Inflammatory macrophage treated with lipopolysaccharide for 1 hour (primary cell): ENCODE data around the gene RPAP2.
"Not testable (repeated sequence)": the region's sequence is repeated elsewhere in the genome, so short reads cannot be mapped to it uniquely, and the experiment has no call there.

Experiments
- DNase-seq, 2 donors: peaks; one replicate each; pipeline ENCODE4 v3.0.0-alpha.2; 2020 to 2022

RPAP2 gene

GRCh38 chr1:92323473-92324453 lies 24.9 kb downstream of the RPAP2 start:
- no peak for DNase-seq

- no peak for DNase-seq
These were observed 25.9 kb downstream of the RPAP2 start for GRCh38 chr1:92324784-92325183.

- no peak for DNase-seq
These were observed 27.8 kb downstream of the RPAP2 start for GRCh38 chr1:92326681-92327080.

GRCh38 chr1:92327794-92328193 lies 28.9 kb downstream of the RPAP2 start:
- DNase-seq = no peak

GRCh38 chr1:92329347-92330129 lies 30.7 kb downstream of the RPAP2 start:
- DNase-seq = no peak

- DNase-seq = no peak
These were observed 34.8 kb downstream of the RPAP2 start for GRCh38 chr1:92333668-92334067.

- no peak for DNase-seq
These were observed 41.3 kb downstream of the RPAP2 start for GRCh38 chr1:92340154-92340553.

- DNase-seq = no peak
These were observed 43.5 kb downstream of the RPAP2 start for GRCh38 chr1:92342401-92342800.

- DNase-seq = no peak
These were observed 44.2 kb downstream of the RPAP2 start for GRCh38 chr1:92343061-92343460.

GRCh38 chr1:92346866-92347640 lies 48.2 kb downstream of the RPAP2 start:
- DNase-seq = peak; percentile 16 to 30

- no peak for DNase-seq
These were observed 54.0 kb downstream of the RPAP2 start for GRCh38 chr1:92352856-92353255.

- DNase-seq = no peak
These were observed 55.4 kb downstream of the RPAP2 start for GRCh38 chr1:92354259-92354658.

- peak; percentile 18 to 26 for DNase-seq
These were observed 58.1 kb downstream of the RPAP2 start for GRCh38 chr1:92356956-92357355.

- DNase-seq = not testable (repeated sequence)
These were observed 60.5 kb downstream of the RPAP2 start for GRCh38 chr1:92359382-92359781.

- no peak for DNase-seq
These were observed 61.1 kb downstream of the RPAP2 start for GRCh38 chr1:92359986-92360385.

GRCh38 chr1:92362970-92363369 lies 64.1 kb downstream of the RPAP2 start:
- DNase-seq = no peak

GRCh38 chr1:92363401-92363800 lies 64.5 kb downstream of the RPAP2 start:
- no peak for DNase-seq

- no peak for DNase-seq
These were observed 66.7 kb downstream of the RPAP2 start for GRCh38 chr1:92365378-92366039.

GRCh38 chr1:92366040-92366395 lies 67.2 kb downstream of the RPAP2 start:
- no peak for DNase-seq

GRCh38 chr1:92367496-92367895 lies 68.6 kb downstream of the RPAP2 start:
- DNase-seq = no peak

GRCh38 chr1:92372164-92372563 lies 73.3 kb downstream of the RPAP2 start:
- no peak for DNase-seq

GRCh38 chr1:92374223-92374622 lies 75.4 kb downstream of the RPAP2 start:
- DNase-seq = no peak

- DNase-seq = peak in 1 of 2 donors; percentile 3
These were observed 77.5 kb downstream of the RPAP2 start for GRCh38 chr1:92376345-92376744.
